Naive thymus-derived CD4-positive, alpha-beta T cell (primary cell): ENCODE results near the gene CAMSAP2. TPM values are rescaled to one million over a fixed set of nuclear protein-coding genes. Genes with fewer than 3 reads are reported as not detected.
A peak's percentile ranks its signal among the peaks of the same experiment; 100 is the strongest.

Experiments used
- ATAC-seq: fragments of 150-1000 bp; cut with Tn5 transposase; 2 replicates; pipeline ENCODE4 v1.10.0; 2021; ENCODE audit warnings: mild to moderate bottlenecking, moderate library complexity
- CTCF ChIA-PET: fragments of 350-600 bp; sonication (Branson Sonifier 250); formaldehyde crosslinking; loops from one replicate; lab custom pipeline; 2021; ENCODE audit warnings: antibody characterized with exemption; lab: Charles Lee
- POLR2A ChIA-PET: fragments of 350-600 bp; sonication (Branson Sonifier 250); formaldehyde crosslinking; loops from one replicate; lab custom pipeline; 2021; ENCODE audit warnings: antibody characterized with exemption, inconsistent platforms; lab: Charles Lee
- DNase-seq, 9 donors: peaks; one replicate each; pipeline versions ENCODE4 v3.0.0 to v3.0.0-alpha.2; 2020 to 2022; ENCODE audit warnings: mixed read lengths in 1 of 9
- H3K27ac ChIP-seq: one replicate; pipeline ENCODE4 v1.7.0; 2013; ENCODE audit warnings: mild to moderate bottlenecking, low read depth, low read length, moderate library complexity
- H3K27me3 ChIP-seq, 2 donors: one replicate each; pipeline ENCODE4 v1.7.0; 2013; ENCODE audit warnings: low read length in 2 of 2, mild to moderate bottlenecking in 2 of 2, moderate library complexity in 2 of 2; ENCODE audit not compliant: control insufficient read depth in 2 of 2, insufficient read depth in 2 of 2
- H3K36me3 ChIP-seq, 3 experiments: 1 replicate in 2 of 3; 2 replicates in 1 of 3; pipeline ENCODE4 v1.7.0; 2013; ENCODE audit warnings: low read length in 3 of 3, mild to moderate bottlenecking in 3 of 3, moderate library complexity in 1 of 3; ENCODE audit not compliant: insufficient read depth in 3 of 3, control insufficient read depth in 2 of 3
- H3K4me1 ChIP-seq, 2 donors: one replicate each; pipeline ENCODE4 v1.7.0; 2013; ENCODE audit warnings: low read length in 2 of 2, mild to moderate bottlenecking in 2 of 2, moderate library complexity in 1 of 2; ENCODE audit not compliant: control insufficient read depth in 2 of 2, insufficient read depth in 2 of 2
- H3K4me3 ChIP-seq: 2 replicates; pipeline ENCODE4 v1.7.0; 2013; ENCODE audit warnings: mild to moderate bottlenecking, low read length
- H3K9me3 ChIP-seq, 3 experiments: 1 replicate in 2 of 3; 2 replicates in 1 of 3; pipeline ENCODE4 v1.7.0; 2013; ENCODE audit warnings: low read length in 3 of 3; ENCODE audit not compliant: control insufficient read depth in 2 of 3
- H3K27ac Mint-ChIP-seq, 9 donors: one replicate each; pipeline ENCODE4 v1.8.0; 2020 to 2022; ENCODE audit warnings: mixed read lengths in 9 of 9, mild to moderate bottlenecking in 8 of 9, moderate library complexity in 5 of 9, inconsistent platforms in 2 of 9
- H3K27me3 Mint-ChIP-seq, 5 donors: one replicate each; pipeline ENCODE4 v1.8.0; 2021 to 2022; ENCODE audit warnings: mixed read lengths in 5 of 5, mild to moderate bottlenecking in 1 of 5
- H3K36me3 Mint-ChIP-seq, 5 donors: one replicate each; pipeline ENCODE4 v1.8.0; 2020 to 2022; ENCODE audit warnings: mixed read lengths in 5 of 5, mild to moderate bottlenecking in 3 of 5, inconsistent platforms in 1 of 5
- H3K4me1 Mint-ChIP-seq, 7 donors: one replicate each; pipeline ENCODE4 v1.8.0; 2020 to 2022; ENCODE audit warnings: mixed read lengths in 7 of 7, mild to moderate bottlenecking in 3 of 7, inconsistent platforms in 1 of 7
- H3K4me3 Mint-ChIP-seq, 10 donors: one replicate each; pipeline ENCODE4 v1.8.0; 2020 to 2022; ENCODE audit warnings: mild to moderate bottlenecking in 10 of 10, mixed read lengths in 10 of 10, moderate library complexity in 6 of 10, inconsistent platforms in 2 of 10
- H3K9me3 Mint-ChIP-seq, 11 donors: one replicate each; pipeline ENCODE4 v1.8.0; 2020 to 2022; ENCODE audit warnings: mixed read lengths in 11 of 11, mild to moderate bottlenecking in 4 of 11, inconsistent platforms in 1 of 11, moderate library complexity in 1 of 11
- intact Hi-C, 2 donors: fragments of 100-400 bp; cut with micrococcal nuclease; formaldehyde crosslinking; loops; one replicate each; pipeline ENCODE4 v1.15.1; 2023
- polyA plus RNA-seq, 2 donors: library from polyadenylated mRNA; unstranded; fragments of 300-500 nt; fragmentation: Illumina TruSeq; gene quantifications; one replicate each; pipeline ENCODE4 v1.2.3, GENCODE V29; 2021
- total RNA-seq, 6 experiments: library from RNA in 5 of 6; stranded (reverse) in 5 of 6; gene quantifications; 1 replicate in 5 of 6; 2 replicates in 1 of 6; pipeline ENCODE4 v1.2.3 and lab custom pipeline; 2021 to 2026

Gene CAMSAP2
- total and polyA plus RNA-seq, 7 experiments from 2014 or later = 0.36 to 11.4 (median 4.6) TPM

GRCh38 chr1:200867018-200867811, 128.5 kb downstream of the CAMSAP2 start:
- CTCF ChIA-PET = no interaction called here
- H3K27ac ChIP-seq = no peak overlapping the region
- POLR2A ChIA-PET = interaction anchor here (1.3 kb wide), 1 partner anchor 10 kb away, joined by 5 read pairs; no protein-coding TSS in a partner anchor

GRCh38 chr1:200869376-200869752, 130.7 kb downstream of the CAMSAP2 start:
- H3K4me1 Mint-ChIP-seq = peaks cover 3 to 30% (median 11%) of the 10 kb centered on the region in 7 donors
- no peak overlapping the region for H3K4me3 Mint-ChIP-seq
- DNase-seq = no peak
- intact Hi-C loops = no loop called here
- CTCF ChIA-PET = no interaction called here
- Histone ChIP-seq H3K27ac (no peak overlapping the region), H3K4me3 (no peak overlapping the region), H3K4me1 (peaks cover 7 to 31% of the 10 kb centered on the region in 2 donors), H3K27me3 (no peaks in the 10 kb centered on the region), H3K9me3 (no peaks in the 10 kb centered on the region), H3K36me3 (no peaks in the 10 kb centered on the region)
- H3K36me3 Mint-ChIP-seq = peaks cover 0 to 5% (median 0%) of the 10 kb centered on the region in 5 donors
- peaks cover 16 to 54% (median 20%) of the 10 kb centered on the region in 5 donors for H3K27me3 Mint-ChIP-seq
- H3K9me3 Mint-ChIP-seq = no peaks in the 10 kb centered on the region
- H3K27ac Mint-ChIP-seq = no peak overlapping the region
- POLR2A ChIA-PET = no interaction called here
- ATAC-seq = no peak

More at GRCh38 chr1:200867018-200867811, 128.5 kb downstream of the CAMSAP2 start:
- H3K4me1 ChIP-seq = peaks cover 0 to 37% of the 10 kb centered on the region in 2 donors
- intact Hi-C loops = no loop called here
- no peak for DNase-seq
- no peaks in the 10 kb centered on the region for H3K36me3 ChIP-seq
- H3K9me3 ChIP-seq = no peaks in the 10 kb centered on the region
- no peak overlapping the region for H3K4me3 Mint-ChIP-seq
- no peak for ATAC-seq
- H3K27ac Mint-ChIP-seq = peak overlapping the region in 1 of 9 donors; percentile 6
- H3K9me3 Mint-ChIP-seq = no peaks in the 10 kb centered on the region
- H3K4me1 Mint-ChIP-seq = peaks cover 0 to 26% (median 11%) of the 10 kb centered on the region in 7 donors
- H3K4me3 ChIP-seq = no peak overlapping the region
- H3K36me3 Mint-ChIP-seq = peaks cover 0 to 6% (median 0%) of the 10 kb centered on the region in 5 donors
- no peaks in the 10 kb centered on the region for H3K27me3 ChIP-seq
- peaks cover 5 to 51% (median 13%) of the 10 kb centered on the region in 5 donors for H3K27me3 Mint-ChIP-seq

- peaks cover 8 to 34% (median 15%) of the 10 kb centered on the region in 7 donors for H3K4me1 Mint-ChIP-seq
- H3K36me3 Mint-ChIP-seq = peaks cover 0 to 4% (median 0%) of the 10 kb centered on the region in 5 donors
- no peaks in the 10 kb centered on the region for H3K9me3 ChIP-seq
- no peak overlapping the region for H3K4me3 Mint-ChIP-seq
- ChIA-PET CTCF (no interaction called here), POLR2A (no interaction called here)
- H3K4me1 ChIP-seq = peaks cover 7 to 31% of the 10 kb centered on the region in 2 donors
- no peak overlapping the region for H3K27ac ChIP-seq
- H3K27me3 Mint-ChIP-seq = peaks cover 22 to 57% (median 25%) of the 10 kb centered on the region in 5 donors
- ATAC-seq = peak; percentile 28
- no peaks in the 10 kb centered on the region for H3K27me3 ChIP-seq
- intact Hi-C loops = no loop called here
- no peak for DNase-seq
- peak overlapping the region in 2 of 9 donors; percentile 28 for H3K27ac Mint-ChIP-seq
- no peak overlapping the region for H3K4me3 ChIP-seq
- no peaks in the 10 kb centered on the region for H3K9me3 Mint-ChIP-seq
- no peaks in the 10 kb centered on the region for H3K36me3 ChIP-seq
These were observed 131.2 kb downstream of the CAMSAP2 start for GRCh38 chr1:200869753-200870391.

- Histone ChIP-seq H3K4me3 (no peak within 1 kb of the TSS), H3K27me3 (no peaks in the 10 kb centered on the region), H3K36me3 (no peaks in the 10 kb centered on the region), H3K27ac (no peak within 1 kb of the TSS), H3K9me3 (no peaks in the 10 kb centered on the region), H3K4me1 (peaks cover 14 to 28% of the 10 kb centered on the region in 2 donors)
- CTCF ChIA-PET = no interaction called here
- Mint-ChIP-seq H3K36me3 (no peaks in the 10 kb centered on the region), H3K27ac (peak within 1 kb of the TSS in 1 of 9 donors; percentile 20), H3K9me3 (no peaks in the 10 kb centered on the region), H3K4me1 (peaks cover 0 to 40% (median 22%) of the 10 kb centered on the region in 7 donors), H3K27me3 (peaks cover 24 to 61% (median 30%) of the 10 kb centered on the region in 5 donors), H3K4me3 (peak within 1 kb of the TSS; percentile 22 to 82 (median 60))
- intact Hi-C loops = no loop called here
- POLR2A ChIA-PET = no interaction called here
- DNase-seq (no peak), ATAC-seq (no peak)
These were observed 133.9 kb downstream of the CAMSAP2 start, which contains the start of gene GPR25 for GRCh38 chr1:200872446-200873115. TSS of gene GPR25 (plus strand) at chr1:200872981. CDS start at chr1:200873038, 57 bp downstream.

- H3K4me3 Mint-ChIP-seq = peak overlapping the region in 7 of 10 donors; percentile 22 to 70 (median 66)
- POLR2A ChIA-PET = no interaction called here
- peaks cover 3 to 45% (median 28%) of the 10 kb centered on the region in 7 donors for H3K4me1 Mint-ChIP-seq
- no peaks in the 10 kb centered on the region for H3K9me3 Mint-ChIP-seq
- no peaks in the 10 kb centered on the region for H3K9me3 ChIP-seq
- DNase-seq (no peak), ATAC-seq (peak; percentile 13)
- no peaks in the 10 kb centered on the region for H3K36me3 ChIP-seq
- intact Hi-C loops = no loop called here
- no peak overlapping the region for H3K4me3 ChIP-seq
- H3K27ac ChIP-seq = no peak overlapping the region
- CTCF ChIA-PET = interaction anchor here (0.8 kb wide), 1 partner anchor 251 kb away, joined by 3 read pairs; no protein-coding TSS in a partner anchor
- H3K27ac Mint-ChIP-seq = no peak overlapping the region
- no peaks in the 10 kb centered on the region for H3K36me3 Mint-ChIP-seq
- H3K4me1 ChIP-seq = peaks cover 20 to 34% of the 10 kb centered on the region in 2 donors
- H3K27me3 Mint-ChIP-seq = peaks cover 24 to 62% (median 30%) of the 10 kb centered on the region in 5 donors
- no peaks in the 10 kb centered on the region for H3K27me3 ChIP-seq
These were observed 134.5 kb downstream of the CAMSAP2 start for GRCh38 chr1:200873116-200873670.
